HepG2 (cell line): ENCODE results near the gene PTPRF. TPM values are rescaled to one million over a fixed set of nuclear protein-coding genes. Genes with fewer than 3 reads are reported as not detected.

ENCODE experiments used
- ATAC-seq: fragments of 200-7000 bp; cut with Tn5 transposase; 3 replicates; pipeline ENCODE4 v1.9.1; 2020; ENCODE audit warnings: mild to moderate bottlenecking, moderate library complexity
- BruUV-seq: library from RNA; stranded (reverse); fragments of 400-500 nt; replicated peaks from 2 replicates; lab custom pipeline; 2021; lab: Mats Ljungman, UMichigan
- CTCF ChIA-PET: fragments of 300-600 bp; formaldehyde crosslinking; extraction: SDS; loops from one replicate; lab custom pipeline; 2021; ENCODE audit warnings: low total read pairs, inconsistent platforms, low intra/inter-chr PET ratio; lab: Yijun Ruan, JAX
- POLR2A ChIA-PET: fragments of 350-600 bp; sonication (Branson Sonifier 250); formaldehyde crosslinking; loops from one replicate; lab custom pipeline; 2020; ENCODE audit warnings: antibody characterized with exemption, inconsistent platforms; lab: Yijun Ruan, JAX
- DNase-seq: peaks from one replicate; pipeline ENCODE4 v3.0.0-alpha.2; 2015; ENCODE audit warnings: low spot score
- FAIRE-seq: peaks from 3 replicates; lab custom pipeline; 2011; peaks lifted over from hg19 to GRCh38; lab: Jason Lieb, UNC
- H2AFZ ChIP-seq: one replicate; pipeline ENCODE4 v1.6.1; 2011; ENCODE audit warnings: low read length, inconsistent platforms
- H3K27ac ChIP-seq: fragments of 300-600 bp; 3 replicates; pipeline ENCODE4 v1.8.0; 2011; ENCODE audit warnings: mixed run types, mild to moderate bottlenecking, mixed read lengths, low read length, inconsistent platforms; ENCODE audit not compliant: insufficient read depth; ENCODE audit errors: extremely low read length
- H3K27me3 ChIP-seq, 2 experiments: fragments of 200-600 bp in 1 of 2; 2 replicates in 1 of 2; 3 replicates in 1 of 2; pipeline versions ENCODE4 v1.6.0 to v1.8.0; 2011; ENCODE audit warnings: low read length in 2 of 2, mild to moderate bottlenecking in 2 of 2, moderate library complexity in 2 of 2, inconsistent platforms in 1 of 2; ENCODE audit not compliant: insufficient read depth in 2 of 2, control insufficient read depth in 1 of 2
- H3K36me3 ChIP-seq, 2 experiments: fragments of 200-600 bp in 1 of 2; replicated peaks in 1 of 2; 2 replicates in 1 of 2; 3 replicates in 1 of 2; pipeline versions ENCODE4 v1.5.1 to v1.8.0; 2011; ENCODE audit warnings: low read length in 2 of 2, inconsistent platforms in 1 of 2; ENCODE audit not compliant: insufficient read depth in 2 of 2, control insufficient read depth in 1 of 2
- H3K4me1 ChIP-seq: 2 replicates; pipeline ENCODE4 v1.5.1; 2012; ENCODE audit warnings: low read length, inconsistent platforms; ENCODE audit not compliant: insufficient read depth
- H3K4me2 ChIP-seq: 2 replicates; pipeline ENCODE4 v1.6.0; 2011; ENCODE audit warnings: low read depth, low read length, inconsistent platforms
- H3K4me3 ChIP-seq, 3 experiments: fragments of 200-600 bp in 1 of 3; sonication (generic), shearing (Covaris generic) in 1 of 3; replicated peaks in 1 of 3; 2 replicates each; pipeline ENCODE4 v1.5.1; 2011 to 2016; ENCODE audit warnings: low read length in 3 of 3, inconsistent platforms in 2 of 3, low read depth in 2 of 3, mild to moderate bottlenecking in 2 of 3, control low read depth in 1 of 3, mixed read lengths in 1 of 3; ENCODE audit not compliant: insufficient read depth in 1 of 3
- H3K79me2 ChIP-seq: one replicate; pipeline ENCODE4 v1.6.1; 2011; ENCODE audit warnings: low read length, inconsistent platforms; ENCODE audit not compliant: insufficient read depth
- H3K9ac ChIP-seq: 2 replicates; pipeline ENCODE4 v1.6.0; 2011; ENCODE audit warnings: mild to moderate bottlenecking, low read depth, low read length, inconsistent platforms; ENCODE audit not compliant: insufficient read depth
- H3K9me3 ChIP-seq: 2 replicates; pipeline ENCODE4 v1.5.1; 2012; ENCODE audit warnings: mild to moderate bottlenecking, low read length
- H4K20me1 ChIP-seq: 2 replicates; pipeline ENCODE4 v1.6.0; 2011; ENCODE audit warnings: inconsistent platforms, mild to moderate bottlenecking, low read length, moderate library complexity; ENCODE audit not compliant: insufficient read depth
- ARID2 ChIP-seq: sonication (generic); formaldehyde crosslinking; IDR thresholded peaks from 2 replicates; pipeline ENCODE4 v1.8.1; 2022; ENCODE audit warnings: mild to moderate bottlenecking, missing genetic modification reagents, borderline replicate concordance
- ASH2L ChIP-seq: fragments of 300-600, 200-600 bp; sonication (generic); IDR thresholded peaks from 2 replicates; pipeline ENCODE4 v1.7.0; 2017; ENCODE audit warnings: low read depth, mild to moderate bottlenecking, moderate library complexity, mixed read lengths, low read length; ENCODE audit not compliant: insufficient read length
- IKZF4 ChIP-seq: sonication (generic); formaldehyde crosslinking; IDR thresholded peaks from 2 replicates; pipeline ENCODE4 v1.5.1; 2020; ENCODE audit warnings: borderline replicate concordance, mild to moderate bottlenecking, low read depth, missing genetic modification reagents; ENCODE audit errors: not compliant biosample characterization
- MEIS1 ChIP-seq: sonication (generic); formaldehyde crosslinking; IDR thresholded peaks from 2 replicates; pipeline ENCODE4 v1.9.0; 2021; ENCODE audit warnings: mild to moderate bottlenecking, missing genetic modification reagents, moderate library complexity, borderline replicate concordance
- MXI1 ChIP-seq: IDR thresholded peaks from 3 replicates; pipeline ENCODE4 v1.6.1; 2012; ENCODE audit warnings: low read depth, low read length, inconsistent platforms, borderline replicate concordance
- MYNN ChIP-seq: sonication (generic); formaldehyde crosslinking; IDR thresholded peaks from 2 replicates; pipeline ENCODE4 v1.4.0; 2020; ENCODE audit warnings: mild to moderate bottlenecking, low read depth, missing genetic modification reagents
- PAF1 ChIP-seq: IDR thresholded peaks from 2 replicates; pipeline ENCODE4 v1.6.1; 2016; ENCODE audit warnings: missing genetic modification reagents, missing compliant biosample characterization
- STAG1 ChIP-seq: sonication (generic); formaldehyde crosslinking; IDR thresholded peaks from 2 replicates; pipeline ENCODE4 v1.4.0; 2020; ENCODE audit warnings: missing genetic modification reagents
- ZNF121 ChIP-seq: sonication (generic); formaldehyde crosslinking; IDR thresholded peaks from 2 replicates; pipeline ENCODE4 v1.5.0; 2020; ENCODE audit warnings: mild to moderate bottlenecking, missing genetic modification reagents
- ZNF703 ChIP-seq: sonication (generic); formaldehyde crosslinking; IDR thresholded peaks from 2 replicates; pipeline ENCODE4 v1.5.1; 2020; ENCODE audit warnings: missing genetic modification reagents, mild to moderate bottlenecking, moderate library complexity, borderline replicate concordance
- ZNF766 ChIP-seq: sonication (generic); formaldehyde crosslinking; IDR thresholded peaks from 2 replicates; pipeline ENCODE4 v1.5.0; 2020; ENCODE audit warnings: missing genetic modification reagents, borderline replicate concordance
- ZNF883 ChIP-seq: sonication (generic); formaldehyde crosslinking; IDR thresholded peaks from 2 replicates; pipeline ENCODE4 v1.5.1; 2020; ENCODE audit warnings: mild to moderate bottlenecking, missing genetic modification reagents; ENCODE audit errors: not compliant biosample characterization
- whole genome bisulfite sequencing: methylation state at CpG from one replicate; pipeline ENCODE4 v1.1.6; 2017; ENCODE audit warnings: low lambda C conversion rate; 5-methylcytosine and 5-hydroxymethylcytosine counted together
- in situ Hi-C: cut with HindIII; loops from 2 replicates; pipeline ENCODE4 v1.10.0; 2017; ENCODE audit warnings: low pct_unique_long_range_greater_than_20kb; ENCODE audit not compliant: extremely low pct_ligation_motif_present
- intact Hi-C: fragments of 100-400 bp; cut with micrococcal nuclease; formaldehyde crosslinking; loops from one replicate; pipeline ENCODE4 v1.10.0; 2022; ENCODE audit not compliant: unreplicated experiment
- polyA plus RNA-seq, 8 experiments: library from polyadenylated mRNA; depleted of rRNA in 3 of 8; stranded (reverse) in 7 of 8; unstranded in 1 of 8; fragments of >200 nt; fragmentation: Illumina TruSeq in 4 of 8; extraction: Trizol in 4 of 8; gene quantifications; 2 replicates each; pipeline versions ENCODE4 v1.2.1 to v1.2.3, GENCODE V29; 2011 to 2016; ENCODE audit warnings: low read depth in 4 of 8, missing spikeins in 1 of 8, mixed read lengths in 1 of 8; ENCODE audit not compliant: insufficient read depth in 1 of 8
- total RNA-seq, 5 experiments: library from RNA; depleted of rRNA; stranded (reverse); fragments of >200 nt; fragmentation: Illumina TruSeq; extraction: Trizol; gene quantifications; 2 replicates each; pipeline ENCODE4 v1.2.3, GENCODE V29; 2016; ENCODE audit warnings: low read depth in 1 of 5
- TF ChIP-seq, protein P1 (sequence below): sonication (generic); formaldehyde crosslinking; IDR thresholded peaks from 2 replicates; pipeline ENCODE4 v1.5.1; 2020; ENCODE audit warnings: missing genetic modification reagents, mild to moderate bottlenecking, borderline replicate concordance
- TF ChIP-seq, protein P2 (sequence below): sonication (generic); formaldehyde crosslinking; IDR thresholded peaks from one replicate; pipeline ENCODE4 v1.5.1; 2020; ENCODE audit warnings: mild to moderate bottlenecking, missing genetic modification reagents; ENCODE audit errors: not compliant biosample characterization
- TF ChIP-seq, protein P3 (sequence below): sonication (generic); formaldehyde crosslinking; conservative IDR thresholded peaks from 2 replicates; pipeline ENCODE4 v1.4.0; 2020; ENCODE audit warnings: missing genetic modification reagents

The PTPRF gene
- total and polyA plus RNA-seq, 2 of the 13 experiments (the other 11 are each of a cell fraction or from before 2014, with no cell fraction given): 55.9 to 167 TPM

DNA sequence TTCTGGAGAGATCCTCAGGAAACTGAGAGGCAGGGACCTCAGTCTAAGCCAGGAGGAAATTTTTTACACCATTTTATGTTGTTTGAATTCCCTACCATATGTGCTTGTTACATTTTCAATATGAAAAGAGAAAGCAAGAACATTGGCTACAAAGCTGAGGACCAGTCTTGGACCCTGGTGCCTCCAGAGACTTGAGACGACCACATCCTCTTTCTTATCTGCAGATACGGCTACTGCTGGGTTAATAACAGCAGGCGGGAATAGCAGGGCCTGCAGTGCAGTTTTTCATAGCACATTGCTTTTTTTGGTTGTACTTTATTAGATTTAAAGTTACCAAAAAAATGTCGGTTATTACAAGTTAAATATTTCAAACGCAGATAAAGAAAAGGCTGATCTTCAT is 123.2 kb downstream of the PTPRF start:
- no peak for ATAC-seq
- no peak for DNase-seq
- H3K79me2 ChIP-seq: peaks cover 26% of the 10 kb centered on the region
- no peak overlapping the region for H3K4me3 ChIP-seq
- FAIRE-seq: no peak
- no peak overlapping the region for H3K9ac ChIP-seq
- H3K4me2 ChIP-seq: no peak overlapping the region
- peaks cover 13 to 49% of the 10 kb centered on the region in 2 experiments for H3K36me3 ChIP-seq
- peaks cover 18% of the 10 kb centered on the region for H3K4me1 ChIP-seq
- no peaks in the 10 kb centered on the region for H4K20me1 ChIP-seq
- CTCF ChIA-PET: no interaction called here
- no peak overlapping the region for H3K27ac ChIP-seq
- BruUV-seq: no TSS peak
- intact Hi-C loops (loop anchor here (5.0 kb wide), 1 partner anchor 122 kb away; the partner anchor contains the start of gene PTPRF), in situ Hi-C loops (no loop called here)
- H2AFZ ChIP-seq: no peak overlapping the region
- no peaks in the 10 kb centered on the region for H3K9me3 ChIP-seq
- POLR2A ChIA-PET: interaction anchor here (1.0 kb wide), 1 partner anchor 9 kb away, joined by 3 read pairs; no protein-coding TSS in a partner anchor
- 92% methylated on average over 5 of the region's 5 CpGs for WGBS
- H3K27me3 ChIP-seq: no peaks in the 10 kb centered on the region; a peak in 1 of 5 replicates
- TF ChIP-seq MYNN (CRISPR knock-in tag): no peak
- no peak for TF ChIP-seq ASH2L
- no peak for TF ChIP-seq ZNF703 (CRISPR knock-in tag)
- TF ChIP-seq, protein P1, sequence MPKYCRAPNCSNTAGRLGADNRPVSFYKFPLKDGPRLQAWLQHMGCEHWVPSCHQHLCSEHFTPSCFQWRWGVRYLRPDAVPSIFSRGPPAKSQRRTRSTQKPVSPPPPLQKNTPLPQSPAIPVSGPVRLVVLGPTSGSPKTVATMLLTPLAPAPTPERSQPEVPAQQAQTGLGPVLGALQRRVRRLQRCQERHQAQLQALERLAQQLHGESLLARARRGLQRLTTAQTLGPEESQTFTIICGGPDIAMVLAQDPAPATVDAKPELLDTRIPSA: no peak
- TF ChIP-seq ZNF766 (CRISPR knock-in tag): no peak
- TF ChIP-seq IKZF4 (CRISPR knock-in tag): no peak
- TF ChIP-seq STAG1: no peak
- TF ChIP-seq ARID2: no peak
- TF ChIP-seq ZNF883 (CRISPR knock-in tag): no peak
- TF ChIP-seq PAF1 (CRISPR knock-in tag): no peak
- TF ChIP-seq MEIS1 (CRISPR knock-in tag): no peak
- TF ChIP-seq, protein P2, sequence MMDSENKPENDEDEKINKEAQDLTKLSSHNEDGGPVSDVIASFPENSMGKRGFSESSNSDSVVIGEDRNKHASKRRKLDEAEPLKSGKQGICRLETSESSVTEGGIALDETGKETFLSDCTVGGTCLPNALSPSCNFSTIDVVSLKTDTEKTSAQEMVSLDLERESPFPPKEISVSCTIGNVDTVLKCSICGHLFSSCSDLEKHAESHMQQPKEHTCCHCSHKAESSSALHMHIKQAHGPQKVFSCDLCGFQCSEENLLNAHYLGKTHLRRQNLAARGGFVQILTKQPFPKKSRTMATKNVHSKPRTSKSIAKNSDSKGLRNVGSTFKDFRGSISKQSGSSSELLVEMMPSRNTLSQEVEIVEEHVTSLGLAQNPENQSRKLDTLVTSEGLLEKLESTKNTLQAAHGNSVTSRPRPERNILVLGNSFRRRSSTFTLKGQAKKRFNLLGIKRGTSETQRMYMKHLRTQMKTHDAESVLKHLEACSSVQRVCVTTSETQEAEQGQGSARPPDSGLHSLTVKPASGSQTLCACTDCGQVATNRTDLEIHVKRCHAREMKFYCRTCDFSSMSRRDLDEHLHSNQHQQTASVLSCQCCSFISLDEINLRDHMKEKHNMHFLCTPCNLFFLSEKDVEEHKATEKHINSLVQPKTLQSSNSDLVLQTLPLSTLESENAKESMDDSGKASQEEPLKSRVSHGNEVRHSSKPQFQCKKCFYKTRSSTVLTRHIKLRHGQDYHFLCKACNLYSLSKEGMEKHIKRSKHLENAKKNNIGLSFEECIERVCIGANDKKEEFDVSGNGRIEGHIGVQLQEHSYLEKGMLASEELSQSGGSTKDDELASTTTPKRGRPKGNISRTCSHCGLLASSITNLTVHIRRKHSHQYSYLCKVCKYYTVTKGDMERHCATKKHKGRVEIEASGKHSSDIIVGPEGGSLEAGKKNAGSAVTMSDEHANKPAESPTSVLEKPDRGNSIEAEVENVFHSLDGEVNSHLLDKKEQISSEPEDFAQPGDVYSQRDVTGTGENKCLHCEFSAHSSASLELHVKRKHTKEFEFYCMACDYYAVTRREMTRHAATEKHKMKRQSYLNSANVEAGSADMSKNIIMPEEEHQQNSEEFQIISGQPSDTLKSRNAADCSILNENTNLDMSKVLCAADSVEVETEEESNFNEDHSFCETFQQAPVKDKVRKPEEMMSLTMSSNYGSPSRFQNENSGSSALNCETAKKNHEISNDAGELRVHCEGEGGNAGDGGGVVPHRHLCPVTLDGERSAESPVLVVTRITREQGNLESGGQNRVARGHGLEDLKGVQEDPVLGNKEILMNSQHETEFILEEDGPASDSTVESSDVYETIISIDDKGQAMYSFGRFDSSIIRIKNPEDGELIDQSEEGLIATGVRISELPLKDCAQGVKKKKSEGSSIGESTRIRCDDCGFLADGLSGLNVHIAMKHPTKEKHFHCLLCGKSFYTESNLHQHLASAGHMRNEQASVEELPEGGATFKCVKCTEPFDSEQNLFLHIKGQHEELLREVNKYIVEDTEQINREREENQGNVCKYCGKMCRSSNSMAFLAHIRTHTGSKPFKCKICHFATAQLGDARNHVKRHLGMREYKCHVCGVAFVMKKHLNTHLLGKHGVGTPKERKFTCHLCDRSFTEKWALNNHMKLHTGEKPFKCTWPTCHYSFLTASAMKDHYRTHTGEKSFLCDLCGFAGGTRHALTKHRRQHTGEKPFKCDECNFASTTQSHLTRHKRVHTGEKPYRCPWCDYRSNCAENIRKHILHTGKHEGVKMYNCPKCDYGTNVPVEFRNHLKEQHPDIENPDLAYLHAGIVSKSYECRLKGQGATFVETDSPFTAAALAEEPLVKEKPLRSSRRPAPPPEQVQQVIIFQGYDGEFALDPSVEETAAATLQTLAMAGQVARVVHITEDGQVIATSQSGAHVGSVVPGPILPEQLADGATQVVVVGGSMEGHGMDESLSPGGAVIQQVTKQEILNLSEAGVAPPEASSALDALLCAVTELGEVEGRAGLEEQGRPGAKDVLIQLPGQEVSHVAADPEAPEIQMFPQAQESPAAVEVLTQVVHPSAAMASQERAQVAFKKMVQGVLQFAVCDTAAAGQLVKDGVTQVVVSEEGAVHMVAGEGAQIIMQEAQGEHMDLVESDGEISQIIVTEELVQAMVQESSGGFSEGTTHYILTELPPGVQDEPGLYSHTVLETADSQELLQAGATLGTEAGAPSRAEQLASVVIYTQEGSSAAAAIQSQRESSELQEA (CRISPR knock-in tag): no peak
- TF ChIP-seq MXI1: no peak
- TF ChIP-seq, protein P3, sequence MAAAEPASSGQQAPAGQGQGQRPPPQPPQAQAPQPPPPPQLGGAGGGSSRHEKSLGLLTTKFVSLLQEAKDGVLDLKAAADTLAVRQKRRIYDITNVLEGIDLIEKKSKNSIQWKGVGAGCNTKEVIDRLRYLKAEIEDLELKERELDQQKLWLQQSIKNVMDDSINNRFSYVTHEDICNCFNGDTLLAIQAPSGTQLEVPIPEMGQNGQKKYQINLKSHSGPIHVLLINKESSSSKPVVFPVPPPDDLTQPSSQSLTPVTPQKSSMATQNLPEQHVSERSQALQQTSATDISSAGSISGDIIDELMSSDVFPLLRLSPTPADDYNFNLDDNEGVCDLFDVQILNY (CRISPR knock-in tag): no peak
- TF ChIP-seq ZNF121: no peak
